ENCODE measurements around the gene PSPH.

The PSPH gene

DNA sequence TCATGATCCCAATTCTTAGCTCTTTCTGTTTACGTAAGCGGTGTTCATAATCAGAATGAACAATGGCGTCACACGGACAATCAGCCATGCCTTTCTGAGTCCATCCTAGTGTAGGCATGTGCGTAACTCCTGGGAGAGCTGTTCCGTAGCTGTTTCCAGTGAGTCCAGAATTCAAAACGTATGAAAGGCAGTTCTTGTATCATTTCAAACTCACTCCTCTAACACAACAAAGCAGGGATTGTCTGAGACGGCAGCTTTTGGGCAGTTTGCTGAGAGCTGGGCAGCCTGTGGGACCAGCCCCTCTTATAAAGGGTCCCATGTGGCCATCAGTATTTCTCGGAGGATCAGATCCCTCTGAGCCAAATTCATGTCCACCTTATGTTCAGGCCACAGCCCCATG, 43.4 kb downstream of the PSPH start:
- DNase-seq (ENCODE audit: low read depth in 1 of 2, low spot score in 1 of 2), result no peak
- Histone ChIP-seq H3K4me3 (replicated peaks; ENCODE audit: insufficient read depth, low read length) (no peak overlapping the region), H3K27me3 (ENCODE audit: insufficient read depth, poor library complexity, severe bottlenecking) (no peaks in the 10 kb centered on the region), H3K27ac (replicated peaks) (no peak overlapping the region)
- TF ChIP-seq, protein P1, sequence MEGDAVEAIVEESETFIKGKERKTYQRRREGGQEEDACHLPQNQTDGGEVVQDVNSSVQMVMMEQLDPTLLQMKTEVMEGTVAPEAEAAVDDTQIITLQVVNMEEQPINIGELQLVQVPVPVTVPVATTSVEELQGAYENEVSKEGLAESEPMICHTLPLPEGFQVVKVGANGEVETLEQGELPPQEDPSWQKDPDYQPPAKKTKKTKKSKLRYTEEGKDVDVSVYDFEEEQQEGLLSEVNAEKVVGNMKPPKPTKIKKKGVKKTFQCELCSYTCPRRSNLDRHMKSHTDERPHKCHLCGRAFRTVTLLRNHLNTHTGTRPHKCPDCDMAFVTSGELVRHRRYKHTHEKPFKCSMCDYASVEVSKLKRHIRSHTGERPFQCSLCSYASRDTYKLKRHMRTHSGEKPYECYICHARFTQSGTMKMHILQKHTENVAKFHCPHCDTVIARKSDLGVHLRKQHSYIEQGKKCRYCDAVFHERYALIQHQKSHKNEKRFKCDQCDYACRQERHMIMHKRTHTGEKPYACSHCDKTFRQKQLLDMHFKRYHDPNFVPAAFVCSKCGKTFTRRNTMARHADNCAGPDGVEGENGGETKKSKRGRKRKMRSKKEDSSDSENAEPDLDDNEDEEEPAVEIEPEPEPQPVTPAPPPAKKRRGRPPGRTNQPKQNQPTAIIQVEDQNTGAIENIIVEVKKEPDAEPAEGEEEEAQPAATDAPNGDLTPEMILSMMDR (IDR thresholded peaks at IDR 0.05; ENCODE audit: insufficient read depth, low read length), result no peak
- TF ChIP-seq POLR2AphosphoS5 (IDR thresholded peaks at IDR 0.05; ENCODE audit: low read depth) (no peak), SPI1 (IDR thresholded peaks at IDR 0.05; ENCODE audit: borderline replicate concordance, low read depth) (no peak), GABPA (IDR thresholded peaks at IDR 0.05; ENCODE audit: low read depth) (no peak)
- TF ChIP-seq, protein P2, sequence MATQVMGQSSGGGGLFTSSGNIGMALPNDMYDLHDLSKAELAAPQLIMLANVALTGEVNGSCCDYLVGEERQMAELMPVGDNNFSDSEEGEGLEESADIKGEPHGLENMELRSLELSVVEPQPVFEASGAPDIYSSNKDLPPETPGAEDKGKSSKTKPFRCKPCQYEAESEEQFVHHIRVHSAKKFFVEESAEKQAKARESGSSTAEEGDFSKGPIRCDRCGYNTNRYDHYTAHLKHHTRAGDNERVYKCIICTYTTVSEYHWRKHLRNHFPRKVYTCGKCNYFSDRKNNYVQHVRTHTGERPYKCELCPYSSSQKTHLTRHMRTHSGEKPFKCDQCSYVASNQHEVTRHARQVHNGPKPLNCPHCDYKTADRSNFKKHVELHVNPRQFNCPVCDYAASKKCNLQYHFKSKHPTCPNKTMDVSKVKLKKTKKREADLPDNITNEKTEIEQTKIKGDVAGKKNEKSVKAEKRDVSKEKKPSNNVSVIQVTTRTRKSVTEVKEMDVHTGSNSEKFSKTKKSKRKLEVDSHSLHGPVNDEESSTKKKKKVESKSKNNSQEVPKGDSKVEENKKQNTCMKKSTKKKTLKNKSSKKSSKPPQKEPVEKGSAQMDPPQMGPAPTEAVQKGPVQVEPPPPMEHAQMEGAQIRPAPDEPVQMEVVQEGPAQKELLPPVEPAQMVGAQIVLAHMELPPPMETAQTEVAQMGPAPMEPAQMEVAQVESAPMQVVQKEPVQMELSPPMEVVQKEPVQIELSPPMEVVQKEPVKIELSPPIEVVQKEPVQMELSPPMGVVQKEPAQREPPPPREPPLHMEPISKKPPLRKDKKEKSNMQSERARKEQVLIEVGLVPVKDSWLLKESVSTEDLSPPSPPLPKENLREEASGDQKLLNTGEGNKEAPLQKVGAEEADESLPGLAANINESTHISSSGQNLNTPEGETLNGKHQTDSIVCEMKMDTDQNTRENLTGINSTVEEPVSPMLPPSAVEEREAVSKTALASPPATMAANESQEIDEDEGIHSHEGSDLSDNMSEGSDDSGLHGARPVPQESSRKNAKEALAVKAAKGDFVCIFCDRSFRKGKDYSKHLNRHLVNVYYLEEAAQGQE (IDR thresholded peaks at IDR 0.05; ENCODE audit: insufficient replicate concordance, low read depth), result no peak

DNA sequence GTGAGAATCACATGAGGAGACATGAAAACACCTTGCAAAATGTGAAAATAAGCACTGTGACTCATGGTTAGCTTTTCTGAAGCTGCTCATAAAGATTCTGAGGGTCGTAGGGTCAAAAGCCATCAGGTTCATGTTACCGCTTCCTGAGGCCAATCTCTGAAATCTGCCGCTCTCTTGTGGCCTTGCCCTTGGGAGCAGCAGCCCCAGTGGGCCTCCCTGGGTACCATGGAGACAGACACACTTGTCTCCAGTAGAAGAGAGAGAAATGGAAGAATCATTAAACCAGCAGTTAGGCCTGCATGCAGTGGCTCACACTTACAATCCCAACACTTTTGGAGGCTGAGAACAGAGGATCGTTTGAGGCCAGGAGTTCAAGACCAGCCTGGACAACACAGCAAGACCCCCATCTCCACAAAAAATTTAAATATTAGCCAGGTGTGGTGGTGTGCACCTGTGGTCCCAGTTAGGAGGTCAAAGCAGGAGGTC, 44.0 kb downstream of the PSPH start:
- Histone ChIP-seq H3K4me3 (replicated peaks; ENCODE audit: insufficient read depth, low read length) (no peak overlapping the region), H3K27me3 (ENCODE audit: insufficient read depth, poor library complexity, severe bottlenecking) (no peaks in the 10 kb centered on the region), H3K27ac (replicated peaks) (no peak overlapping the region)
- TF ChIP-seq, protein P1 (IDR thresholded peaks at IDR 0.05; ENCODE audit: insufficient read depth, low read length), result no peak
- no peak for TF ChIP-seq GABPA (IDR thresholded peaks at IDR 0.05; ENCODE audit: low read depth)
- no peak for TF ChIP-seq POLR2AphosphoS5 (IDR thresholded peaks at IDR 0.05; ENCODE audit: low read depth)
- no peak for TF ChIP-seq SPI1 (IDR thresholded peaks at IDR 0.05; ENCODE audit: borderline replicate concordance, low read depth)
- TF ChIP-seq, protein P2 (IDR thresholded peaks at IDR 0.05; ENCODE audit: insufficient replicate concordance, low read depth), result no peak
- no peak for DNase-seq (ENCODE audit: low read depth in 1 of 2, low spot score in 1 of 2)

- TF ChIP-seq, protein P1 (IDR thresholded peaks at IDR 0.05; ENCODE audit: insufficient read depth, low read length), result no peak
- TF ChIP-seq POLR2AphosphoS5 (IDR thresholded peaks at IDR 0.05; ENCODE audit: low read depth) (no peak), SPI1 (IDR thresholded peaks at IDR 0.05; ENCODE audit: borderline replicate concordance, low read depth) (no peak), GABPA (IDR thresholded peaks at IDR 0.05; ENCODE audit: low read depth) (no peak)
- TF ChIP-seq, protein P2 (IDR thresholded peaks at IDR 0.05; ENCODE audit: insufficient replicate concordance, low read depth), result no peak
- no peaks in the 10 kb centered on the region for H3K27me3 ChIP-seq (ENCODE audit: insufficient read depth, poor library complexity, severe bottlenecking)
- no peak overlapping the region for H3K4me3 ChIP-seq (replicated peaks; ENCODE audit: insufficient read depth, low read length)
- no peak overlapping the region for H3K27ac ChIP-seq (replicated peaks)
- no peak for DNase-seq (ENCODE audit: low read depth in 1 of 2, low spot score in 1 of 2)
Measured at GRCh38 chr7:56003749-56004148, 47.5 kb downstream of the PSPH start.
